GM18505 (cell line): ENCODE measurements around the gene PSMB3.
"Not testable (repeated sequence)": the region's sequence is repeated elsewhere in the genome, so short reads cannot be mapped to it uniquely, and the experiment has no call there.

Experiments used
- ATAC-seq: cut with Tn5 transposase; IDR thresholded peaks from one replicate; pipeline ENCODE4 v1.9.1; 2021; ENCODE audit not compliant: unreplicated experiment
- POLR2A ChIP-seq: IDR thresholded peaks from 4 replicates; pipeline ENCODE4 v1.6.1; 2011; ENCODE audit warnings: borderline replicate concordance; ENCODE audit not compliant: insufficient read depth, insufficient read length; ENCODE audit errors: extremely low read depth

The PSMB3 gene

GRCh38 chr17:38710985-38711384 is 41.6 kb upstream of the PSMB3 start:
- no peak for TF ChIP-seq POLR2A
- no peak for ATAC-seq

- no peak for ATAC-seq
- no peak for TF ChIP-seq POLR2A
Observed at GRCh38 chr17:38711792-38712571, 40.6 kb upstream of the PSMB3 start.

- no peak for TF ChIP-seq POLR2A
- ATAC-seq, result no peak
Observed at GRCh38 chr17:38712593-38712992, 39.9 kb upstream of the PSMB3 start.

GRCh38 chr17:38713456-38714075 is 39.0 kb upstream of the PSMB3 start:
- ATAC-seq, result no peak
- TF ChIP-seq POLR2A, result no peak

GRCh38 chr17:38715216-38715943 is 37.2 kb upstream of the PSMB3 start:
- ATAC-seq, result no peak
- no peak for TF ChIP-seq POLR2A

- no peak for TF ChIP-seq POLR2A
- ATAC-seq, result no peak
Observed at GRCh38 chr17:38716368-38717005, 36.1 kb upstream of the PSMB3 start.

GRCh38 chr17:38717139-38717745 is 35.3 kb upstream of the PSMB3 start:
- no peak for ATAC-seq
- no peak for TF ChIP-seq POLR2A

GRCh38 chr17:38719289-38719942 is 33.1 kb upstream of the PSMB3 start:
- no peak for TF ChIP-seq POLR2A
- ATAC-seq, result no peak

- ATAC-seq, result no peak
- no peak for TF ChIP-seq POLR2A
Observed at GRCh38 chr17:38719943-38720641, 32.4 kb upstream of the PSMB3 start.

- TF ChIP-seq POLR2A, result no peak
- ATAC-seq, result no peak
Observed at GRCh38 chr17:38720941-38721340, 31.6 kb upstream of the PSMB3 start.

- no peak for ATAC-seq
- no peak for TF ChIP-seq POLR2A
Observed at GRCh38 chr17:38721802-38722201, 30.7 kb upstream of the PSMB3 start.

- ATAC-seq, result no peak
- TF ChIP-seq POLR2A, result no peak
Observed at GRCh38 chr17:38724337-38724988, 28.1 kb upstream of the PSMB3 start.

- no peak for ATAC-seq
- TF ChIP-seq POLR2A, result no peak
Observed at GRCh38 chr17:38725066-38725465, 27.5 kb upstream of the PSMB3 start.

- not testable (repeated sequence) for ATAC-seq
Observed at GRCh38 chr17:38726145-38726544, 26.4 kb upstream of the PSMB3 start.
